IPS-15b (cell line): Measurements from ENCODE around the gene ZFAND2A.
"Not testable (repeated sequence)": the region's sequence is repeated elsewhere in the genome, so short reads cannot be mapped to it uniquely, and the experiment has no call there.

Source experiments
- H3K27me3 ChIP-seq: one replicate; pipeline ENCODE4 v1.6.1; 2013; ENCODE audit warnings: low read length; ENCODE audit not compliant: control insufficient read depth, insufficient read depth
- H3K36me3 ChIP-seq: one replicate; pipeline ENCODE4 v1.6.1; 2013; ENCODE audit warnings: low read length; ENCODE audit not compliant: control insufficient read depth, insufficient read depth
- H3K4me1 ChIP-seq: one replicate; pipeline ENCODE4 v1.6.1; 2013; ENCODE audit warnings: mild to moderate bottlenecking, low read length; ENCODE audit not compliant: control insufficient read depth, insufficient read depth
- H3K4me3 ChIP-seq: one replicate; pipeline ENCODE4 v1.5.1; 2013; ENCODE audit warnings: low read depth, low read length
- H3K9ac ChIP-seq: one replicate; pipeline ENCODE4 v1.6.1; 2013; ENCODE audit warnings: low read depth, mild to moderate bottlenecking, low read length
- H3K9me3 ChIP-seq: one replicate; pipeline ENCODE4 v1.6.1; 2013; ENCODE audit warnings: mild to moderate bottlenecking, low read length; ENCODE audit not compliant: control insufficient read depth, insufficient read depth

ZFAND2A gene

DNA sequence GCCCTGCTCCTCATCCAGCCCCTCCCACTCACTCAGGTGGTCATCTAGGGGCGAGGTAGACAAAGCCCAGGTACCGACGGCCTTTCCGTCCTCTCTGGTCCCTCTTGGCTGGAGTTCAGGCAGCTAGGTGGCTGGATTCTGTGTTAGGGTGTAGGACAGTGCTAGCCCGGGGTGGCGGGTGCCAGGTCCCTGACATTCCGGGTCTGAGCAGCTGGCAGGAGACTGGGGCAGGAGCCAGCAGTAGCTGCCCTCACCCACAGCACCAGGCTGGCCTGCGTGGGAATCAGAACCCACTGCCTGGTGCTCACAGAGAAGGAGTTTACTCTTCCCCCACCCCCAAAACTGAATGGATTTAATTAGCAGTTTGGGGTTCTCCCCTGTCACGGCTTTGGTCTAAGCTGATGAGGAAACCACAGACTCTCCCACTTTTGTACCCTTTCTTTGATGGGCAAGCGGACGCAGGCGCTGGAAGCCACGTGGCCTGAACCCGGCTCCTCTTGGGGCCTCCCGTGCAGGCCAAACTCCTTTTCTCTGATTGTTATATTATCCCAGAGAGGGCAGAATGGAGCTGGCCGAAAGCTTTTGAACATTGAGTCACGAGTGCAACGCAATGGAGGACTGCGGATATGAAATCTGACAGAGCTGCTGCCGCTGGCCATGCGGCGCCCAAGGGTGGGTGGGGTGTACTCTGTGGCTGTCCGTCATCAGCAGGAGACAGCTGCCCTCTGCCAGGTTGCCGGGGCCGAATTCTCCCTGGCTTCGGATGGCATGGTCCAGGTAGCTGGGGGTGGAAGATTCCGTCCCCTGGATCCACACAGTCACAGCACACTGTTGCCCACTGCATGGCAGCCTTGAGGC is 12.9 kb upstream of the ZFAND2A start:
- no peaks in the 10 kb centered on the region for H3K9me3 ChIP-seq
- no peaks in the 10 kb centered on the region for H3K36me3 ChIP-seq
- no peak overlapping the region for H3K4me3 ChIP-seq
- H3K9ac ChIP-seq: no peak overlapping the region
- H3K4me1 ChIP-seq: no peaks in the 10 kb centered on the region
- H3K27me3 ChIP-seq: no peaks in the 10 kb centered on the region

DNA sequence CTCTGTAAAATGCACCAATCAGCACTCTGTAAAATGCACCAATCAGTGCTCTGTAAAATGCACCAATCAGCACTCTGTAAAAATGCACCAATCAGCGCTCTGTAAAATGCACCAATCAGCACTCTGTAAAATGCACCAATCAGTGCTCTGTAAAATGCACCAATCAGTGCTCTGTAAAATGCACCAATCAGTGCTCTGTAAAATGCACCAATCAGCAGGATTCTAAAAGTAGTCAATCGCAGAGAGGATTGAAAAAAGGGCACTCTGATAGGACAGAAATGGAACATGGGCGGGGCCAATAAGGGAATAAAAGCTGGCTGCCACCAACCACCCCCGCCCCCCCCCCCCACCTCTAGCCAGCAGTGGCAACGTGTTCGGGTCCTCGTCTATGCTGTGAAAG is 11.5 kb upstream of the ZFAND2A start:
- not testable (repeated sequence) for H3K4me1 ChIP-seq, H3K27me3 ChIP-seq, H3K4me3 ChIP-seq, H3K9ac ChIP-seq, H3K9me3 ChIP-seq, H3K36me3 ChIP-seq

DNA sequence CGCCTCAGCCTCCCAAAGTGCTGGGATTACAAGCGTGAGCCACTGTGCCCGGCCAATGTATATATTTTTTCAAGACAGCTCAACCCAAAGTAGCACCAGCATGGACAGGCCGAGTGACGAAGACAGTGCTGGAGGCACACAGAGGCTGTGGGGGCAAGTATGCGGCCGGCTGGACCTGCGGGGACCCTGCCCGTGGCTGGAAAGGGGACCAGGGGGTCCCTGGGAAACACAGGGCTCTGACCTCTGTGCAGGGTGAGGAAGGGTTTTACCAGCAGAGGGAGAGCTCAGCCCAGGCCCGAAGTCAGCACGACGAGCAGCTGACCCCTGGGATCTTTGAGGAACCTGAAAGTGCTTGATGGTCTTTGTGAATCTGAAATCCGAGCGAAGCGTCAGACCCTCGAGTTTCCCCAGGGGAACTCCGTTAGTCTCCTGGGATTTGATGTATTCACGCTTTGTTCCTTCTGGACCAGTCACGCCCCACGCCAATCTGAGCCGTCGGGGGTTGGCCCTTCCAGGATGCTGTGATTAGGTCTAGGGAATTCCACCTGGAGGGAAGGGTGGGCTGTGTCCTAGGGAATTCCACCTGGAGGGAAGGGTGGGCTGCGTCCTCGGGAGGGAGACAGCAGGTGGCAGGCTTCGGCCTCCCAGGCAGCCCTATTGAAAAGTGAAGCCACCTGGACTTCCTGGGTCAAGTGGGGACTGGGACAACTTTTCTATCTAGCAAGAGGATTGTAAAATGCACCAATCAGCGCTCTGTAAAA is 10.9 kb upstream of the ZFAND2A start:
- Histone ChIP-seq H3K36me3 (no peaks in the 10 kb centered on the region), H3K9ac (no peak overlapping the region), H3K4me1 (no peaks in the 10 kb centered on the region), H3K27me3 (no peaks in the 10 kb centered on the region), H3K4me3 (no peak overlapping the region), H3K9me3 (no peaks in the 10 kb centered on the region)

DNA sequence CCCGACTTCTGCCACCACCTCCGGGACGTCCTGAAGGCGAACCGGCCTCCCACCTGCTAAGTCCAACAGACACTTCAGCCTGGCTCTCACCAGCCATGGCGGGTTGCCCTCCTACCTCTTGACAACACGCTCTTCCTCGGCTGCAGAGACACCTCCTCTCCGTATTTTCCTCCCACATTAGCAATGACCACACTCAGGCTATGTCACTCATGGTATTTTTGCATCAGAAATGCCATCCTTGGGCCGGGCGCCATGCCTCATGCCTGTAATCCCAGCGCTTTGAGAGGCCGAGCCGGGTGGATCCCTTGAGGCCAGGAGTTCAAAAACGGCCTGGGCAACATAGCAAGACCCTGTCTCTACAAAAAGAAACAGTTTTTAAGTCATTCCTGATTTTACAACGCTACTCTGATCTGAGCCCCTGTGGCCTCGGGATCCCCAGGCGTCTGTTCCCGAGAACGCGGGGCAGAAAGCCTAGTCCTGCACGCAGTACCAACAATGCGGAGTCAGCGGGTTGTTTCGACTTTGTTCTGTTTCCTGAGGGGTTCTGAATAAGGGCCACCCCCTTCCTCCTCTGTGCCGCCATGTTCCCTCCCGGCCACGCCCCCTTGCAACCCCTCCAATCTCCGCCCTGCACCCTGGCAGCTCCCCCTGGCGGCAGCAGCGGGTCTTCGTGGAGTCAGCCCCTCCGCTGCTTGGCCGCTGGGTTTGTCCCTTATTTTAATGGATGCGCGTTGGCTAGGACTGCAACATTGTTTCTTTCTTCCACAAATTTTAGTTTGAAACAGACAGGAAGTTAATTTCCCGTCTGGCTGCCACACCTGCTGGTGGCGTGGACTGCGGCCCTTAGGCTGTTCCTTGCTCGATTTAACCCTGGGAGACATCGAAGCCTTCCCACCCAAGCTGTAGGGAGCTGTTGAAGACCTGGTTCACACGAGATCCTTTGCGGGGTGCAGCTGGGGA is 9.7 kb upstream of the ZFAND2A start:
- no peak overlapping the region for H3K9ac ChIP-seq
- no peaks in the 10 kb centered on the region for H3K36me3 ChIP-seq
- H3K9me3 ChIP-seq: no peaks in the 10 kb centered on the region
- no peaks in the 10 kb centered on the region for H3K4me1 ChIP-seq
- H3K4me3 ChIP-seq: peak overlapping the region; percentile 55
- H3K27me3 ChIP-seq: no peaks in the 10 kb centered on the region

DNA sequence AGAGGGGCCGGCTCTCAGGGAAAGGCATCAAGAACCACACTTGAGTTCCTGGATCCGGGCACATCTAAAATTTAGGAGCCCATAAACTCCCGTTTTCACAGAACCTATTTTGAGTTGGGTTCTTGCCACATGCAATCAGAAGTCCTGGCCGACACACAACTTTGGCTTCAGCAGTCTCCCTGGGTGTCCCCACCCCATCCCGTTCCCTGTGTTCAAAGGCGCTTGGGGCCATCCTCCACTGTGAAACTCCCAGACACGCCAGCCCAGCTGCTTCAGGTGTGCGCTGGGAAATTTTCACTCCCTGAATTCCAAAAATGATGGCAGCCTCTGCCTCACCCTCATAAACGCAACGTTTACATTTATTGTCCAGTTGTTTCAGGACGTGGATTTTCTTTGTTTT is 8.4 kb upstream of the ZFAND2A start:
- Histone ChIP-seq H3K4me3 (no peak overlapping the region), H3K4me1 (no peaks in the 10 kb centered on the region), H3K9ac (no peak overlapping the region), H3K27me3 (no peaks in the 10 kb centered on the region), H3K9me3 (no peaks in the 10 kb centered on the region), H3K36me3 (no peaks in the 10 kb centered on the region)

DNA sequence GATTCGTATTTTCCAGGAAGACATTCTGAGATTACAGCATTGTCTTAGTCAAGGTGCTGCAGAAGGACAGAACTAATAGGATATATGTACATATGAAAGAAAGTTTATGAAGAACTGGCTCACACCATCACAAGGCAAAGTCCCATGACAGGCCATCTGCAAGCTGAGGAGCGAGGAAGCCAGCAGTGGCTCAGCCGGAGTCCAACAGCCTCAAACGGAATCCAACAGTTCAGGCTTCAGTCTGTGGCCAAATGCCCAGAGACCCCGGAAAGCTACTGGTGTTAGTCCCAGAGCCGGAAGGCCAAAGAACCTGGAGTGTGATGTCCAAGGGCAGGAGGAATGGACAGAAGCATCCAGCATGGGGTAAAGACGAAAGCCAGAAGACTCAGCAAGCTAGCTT is 4.4 kb upstream of the ZFAND2A start:
- no peak overlapping the region for H3K9ac ChIP-seq
- H3K36me3 ChIP-seq: no peaks in the 10 kb centered on the region

DNA sequence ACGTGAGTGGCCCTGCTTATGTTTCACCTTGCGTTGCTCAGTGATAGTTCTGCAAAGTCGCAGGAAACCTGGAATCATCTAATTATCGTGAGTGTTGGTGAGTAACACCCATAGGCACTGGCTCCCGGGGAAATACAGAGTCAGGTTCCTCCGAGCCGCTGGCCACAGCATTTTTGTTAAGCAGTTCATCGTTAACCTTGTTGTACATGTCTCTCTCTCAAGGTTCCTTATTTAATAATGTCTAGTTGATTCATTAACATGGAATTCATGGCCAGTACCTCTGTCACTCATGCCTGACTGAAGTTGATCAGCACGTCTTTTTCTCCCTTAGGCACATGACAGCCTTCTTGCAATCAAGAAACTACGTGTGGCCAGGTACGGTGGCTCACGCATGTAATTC is 3.1 kb upstream of the ZFAND2A start:
- H3K4me1 ChIP-seq: no peaks in the 10 kb centered on the region
- H3K9ac ChIP-seq: no peak overlapping the region
- no peaks in the 10 kb centered on the region for H3K27me3 ChIP-seq
- no peaks in the 10 kb centered on the region for H3K9me3 ChIP-seq
- H3K36me3 ChIP-seq: no peaks in the 10 kb centered on the region
- no peak overlapping the region for H3K4me3 ChIP-seq

More for the DNA sequence above, 4.4 kb upstream of the ZFAND2A start:
- H3K4me3 ChIP-seq: no peak overlapping the region
- H3K4me1 ChIP-seq: no peaks in the 10 kb centered on the region
- H3K27me3 ChIP-seq: no peaks in the 10 kb centered on the region
- H3K9me3 ChIP-seq: no peaks in the 10 kb centered on the region

DNA sequence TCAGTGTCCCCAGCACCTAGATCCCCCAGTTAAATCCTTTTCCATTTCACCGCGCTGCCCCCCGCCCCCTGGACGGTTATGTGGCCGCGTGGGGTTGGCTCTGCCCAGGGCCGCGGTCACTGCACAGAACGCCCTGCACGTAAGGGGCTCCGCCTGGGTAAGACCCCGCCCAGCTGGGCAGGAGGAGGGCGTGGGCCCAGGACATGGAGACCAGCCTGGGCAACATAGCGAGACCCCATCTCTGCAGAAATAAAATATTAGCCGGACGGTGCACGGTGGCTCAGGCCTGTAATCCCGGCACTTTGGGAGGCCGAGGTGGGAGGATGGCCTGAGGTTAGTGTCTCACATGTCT is 650 bp upstream of the ZFAND2A start:
- peak overlapping the region; percentile 71 for H3K4me3 ChIP-seq
- H3K9ac ChIP-seq: peak overlapping the region; percentile 88
- H3K36me3 ChIP-seq: peaks cover 4% of the 10 kb centered on the region
- H3K27me3 ChIP-seq: no peaks in the 10 kb centered on the region
- H3K4me1 ChIP-seq: no peaks in the 10 kb centered on the region
- no peaks in the 10 kb centered on the region for H3K9me3 ChIP-seq

DNA sequence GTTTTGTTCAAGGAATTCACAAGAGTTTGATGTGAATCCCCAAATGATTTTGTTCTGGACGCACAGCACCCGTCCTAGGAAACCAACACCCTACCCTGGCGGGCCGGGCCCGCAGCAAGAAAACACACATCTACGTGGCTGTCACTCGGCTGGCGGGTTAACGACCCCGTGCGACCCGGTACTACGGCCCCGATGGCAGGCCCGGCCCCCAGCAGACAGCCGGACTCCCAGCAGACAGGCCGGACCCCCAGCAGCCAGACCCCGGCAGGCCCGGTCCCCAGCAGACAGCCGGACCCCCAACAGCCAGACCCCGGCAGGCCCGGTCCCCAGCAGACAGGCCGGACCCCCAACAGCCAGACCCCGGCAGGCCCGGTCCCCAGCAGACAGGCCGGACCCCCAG is 765 bp downstream of the ZFAND2A start:
- H3K9ac ChIP-seq, H3K4me1 ChIP-seq, H3K9me3 ChIP-seq, H3K27me3 ChIP-seq, H3K36me3 ChIP-seq: not testable (repeated sequence)
- H3K4me3 ChIP-seq: peak overlapping the region; percentile 99

DNA sequence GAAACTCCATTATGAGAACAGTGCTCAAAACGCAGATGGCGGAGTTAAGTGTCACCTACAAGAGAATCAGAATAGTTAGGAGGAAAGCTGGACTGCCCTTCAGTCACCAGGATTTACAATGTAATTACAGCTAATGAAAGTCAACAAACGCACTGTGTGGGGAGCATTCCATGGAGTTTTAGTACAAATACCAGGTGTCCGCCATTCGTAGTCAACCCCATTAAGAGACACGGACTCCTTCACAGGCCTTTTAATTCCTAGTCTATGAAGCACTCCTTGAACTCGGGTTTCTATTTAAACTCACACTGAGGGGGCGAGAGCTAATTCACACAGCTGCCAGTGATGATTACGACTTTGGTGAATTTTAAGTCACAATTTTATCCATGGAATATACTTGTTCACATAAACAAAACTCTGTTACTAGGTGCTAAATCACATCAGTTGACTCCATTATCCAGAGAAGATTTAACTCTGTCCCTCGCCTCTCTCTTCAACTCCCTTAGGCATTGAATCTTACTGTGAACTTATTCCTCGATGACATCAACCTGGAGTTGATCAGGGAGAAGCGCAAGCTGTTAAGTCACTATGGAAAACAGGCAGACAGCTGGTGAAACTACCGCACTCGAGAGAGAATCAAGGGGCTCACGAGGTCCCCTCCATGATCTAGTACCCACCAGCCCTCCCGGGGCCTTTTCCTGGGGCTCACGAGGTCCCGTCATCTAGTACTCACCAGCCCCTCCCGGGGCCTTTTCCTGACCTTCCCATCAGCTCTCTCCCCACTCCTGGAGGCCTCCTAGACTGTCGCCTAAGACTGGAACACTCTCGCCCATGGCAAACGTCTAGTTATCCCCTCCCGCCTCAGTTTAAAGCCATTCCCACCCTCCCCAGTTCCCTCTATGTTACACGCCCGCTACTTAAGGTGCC is 1.5 kb downstream of the ZFAND2A start:
- Histone ChIP-seq H3K4me3 (peak overlapping the region; percentile 99), H3K9me3 (no peaks in the 10 kb centered on the region), H3K9ac (no peak overlapping the region), H3K27me3 (no peaks in the 10 kb centered on the region), H3K4me1 (no peaks in the 10 kb centered on the region), H3K36me3 (peaks cover 12% of the 10 kb centered on the region)
